Measurements from ENCODE around the gene CDC23.

GRCh38 chr5:138243794-138244193 lies 30.7 kb upstream of the CDC23 start:
- TF ChIP-seq, protein P1, sequence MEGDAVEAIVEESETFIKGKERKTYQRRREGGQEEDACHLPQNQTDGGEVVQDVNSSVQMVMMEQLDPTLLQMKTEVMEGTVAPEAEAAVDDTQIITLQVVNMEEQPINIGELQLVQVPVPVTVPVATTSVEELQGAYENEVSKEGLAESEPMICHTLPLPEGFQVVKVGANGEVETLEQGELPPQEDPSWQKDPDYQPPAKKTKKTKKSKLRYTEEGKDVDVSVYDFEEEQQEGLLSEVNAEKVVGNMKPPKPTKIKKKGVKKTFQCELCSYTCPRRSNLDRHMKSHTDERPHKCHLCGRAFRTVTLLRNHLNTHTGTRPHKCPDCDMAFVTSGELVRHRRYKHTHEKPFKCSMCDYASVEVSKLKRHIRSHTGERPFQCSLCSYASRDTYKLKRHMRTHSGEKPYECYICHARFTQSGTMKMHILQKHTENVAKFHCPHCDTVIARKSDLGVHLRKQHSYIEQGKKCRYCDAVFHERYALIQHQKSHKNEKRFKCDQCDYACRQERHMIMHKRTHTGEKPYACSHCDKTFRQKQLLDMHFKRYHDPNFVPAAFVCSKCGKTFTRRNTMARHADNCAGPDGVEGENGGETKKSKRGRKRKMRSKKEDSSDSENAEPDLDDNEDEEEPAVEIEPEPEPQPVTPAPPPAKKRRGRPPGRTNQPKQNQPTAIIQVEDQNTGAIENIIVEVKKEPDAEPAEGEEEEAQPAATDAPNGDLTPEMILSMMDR (IDR thresholded peaks at IDR 0.05): no peak
- TF ChIP-seq POLR2A (IDR thresholded peaks at IDR 0.05) (no peak), POLR2AphosphoS5 (IDR thresholded peaks at IDR 0.05) (no peak)
